H1 (cell line): ENCODE measurements around the gene FLRT3. TPM values are rescaled to one million over a fixed set of nuclear protein-coding genes. Genes with fewer than 3 reads are reported as not detected.
A peak's percentile ranks its signal among the peaks of the same experiment; 100 is the strongest.

Experiments used
- CTCF ChIA-PET: fragments of 300-600 bp; sonication (Branson Sonifier 250); formaldehyde crosslinking; loops from one replicate; lab custom pipeline; 2021; ENCODE audit not compliant: partially characterized antibody; lab: Charles Lee
- POLR2A ChIA-PET: fragments of 300-600 bp; sonication (Branson Sonifier 250); formaldehyde crosslinking; loops from one replicate; lab custom pipeline; 2021; ENCODE audit warnings: inconsistent platforms; ENCODE audit not compliant: partially characterized antibody; lab: Charles Lee
- DNase-seq, 2 experiments: peaks; one replicate each; pipeline versions ENCODE4 v3.0.0 to v3.0.0-alpha.2; 2010 to 2022; ENCODE audit warnings: low spot score in 2 of 2, low read depth in 1 of 2, mixed read lengths in 1 of 2
- FAIRE-seq: peaks from 2 replicates; lab custom pipeline; 2011; peaks lifted over from hg19 to GRCh38; lab: Jason Lieb, UNC
- H2AFZ ChIP-seq: 2 replicates; pipeline ENCODE4 v1.8.1; 2012; ENCODE audit warnings: low read length, inconsistent platforms
- H2AK5ac ChIP-seq: 2 replicates; pipeline ENCODE4 v1.6.1; 2013; ENCODE audit warnings: low read depth, low read length
- H2BK120ac ChIP-seq: replicated peaks from 2 replicates; pipeline ENCODE3; 2013; ENCODE audit warnings: low read depth, low read length, inconsistent platforms
- H2BK12ac ChIP-seq: 2 replicates; pipeline ENCODE4 v1.6.1; 2013; ENCODE audit warnings: low read depth, low read length
- H2BK15ac ChIP-seq: 2 replicates; pipeline ENCODE4 v1.6.1; 2013; ENCODE audit warnings: low read length
- H2BK20ac ChIP-seq: 2 replicates; pipeline ENCODE4 v1.6.1; 2013; ENCODE audit warnings: low read length
- H2BK5ac ChIP-seq: 2 replicates; pipeline ENCODE4 v1.6.1; 2013; ENCODE audit warnings: low read depth, low read length
- H3K14ac ChIP-seq: 2 replicates; pipeline ENCODE4 v1.6.1; 2013; ENCODE audit warnings: inconsistent platforms; ENCODE audit not compliant: insufficient read length
- H3K18ac ChIP-seq: 2 replicates; pipeline ENCODE4 v1.6.1; 2013; ENCODE audit warnings: low read length; ENCODE audit errors: extremely low read depth
- H3K23ac ChIP-seq: 2 replicates; pipeline ENCODE4 v1.6.1; 2013; ENCODE audit warnings: inconsistent platforms; ENCODE audit not compliant: insufficient read length
- H3K23me2 ChIP-seq: 2 replicates; pipeline ENCODE4 v1.6.1; 2013; ENCODE audit warnings: low read depth, low read length
- H3K27ac ChIP-seq: 2 replicates; pipeline ENCODE4 v1.6.1; 2011; ENCODE audit warnings: low read depth, low read length, inconsistent platforms
- H3K27me3 ChIP-seq, 4 experiments: replicated peaks in 1 of 4; 1 replicate in 1 of 4; 2 replicates in 3 of 4; pipeline versions ENCODE4 v1.6.1 to v1.8.1; 2011 to 2013; ENCODE audit warnings: low read length in 3 of 4, mild to moderate bottlenecking in 3 of 4, inconsistent platforms in 2 of 4, mixed read lengths in 2 of 4, moderate library complexity in 1 of 4; ENCODE audit not compliant: control insufficient read depth in 3 of 4, insufficient read depth in 3 of 4; ENCODE audit errors: extremely low read depth in 1 of 4
- H3K36me3 ChIP-seq, 4 experiments: 2 replicates each; pipeline versions ENCODE4 v1.6.1 to v1.8.1; 2011 to 2013; ENCODE audit warnings: mild to moderate bottlenecking in 4 of 4, low read length in 3 of 4, moderate library complexity in 2 of 4, control low read depth in 1 of 4, inconsistent platforms in 1 of 4; ENCODE audit not compliant: insufficient read depth in 4 of 4, control insufficient read depth in 2 of 4
- H3K4ac ChIP-seq: replicated peaks from 2 replicates; pipeline ENCODE3; 2013; ENCODE audit warnings: low read length, low read depth, mixed read lengths, inconsistent platforms; ENCODE audit not compliant: insufficient read length
- H3K4me1 ChIP-seq, 4 experiments: replicated peaks in 1 of 4; 1 replicate in 1 of 4; 2 replicates in 3 of 4; pipeline versions ENCODE4 v1.6.1 to v1.8.1; 2011 to 2013; ENCODE audit warnings: low read length in 3 of 4, inconsistent platforms in 2 of 4, mixed read lengths in 1 of 4; ENCODE audit not compliant: insufficient read depth in 4 of 4, control insufficient read depth in 3 of 4
- H3K4me2 ChIP-seq, 2 experiments: 2 replicates each; pipeline versions ENCODE4 v1.6.1 to v1.8.1; 2011 to 2013; ENCODE audit warnings: low read depth in 2 of 2, low read length in 2 of 2, control low read depth in 1 of 2, inconsistent platforms in 1 of 2, mild to moderate bottlenecking in 1 of 2; ENCODE audit not compliant: insufficient read depth in 1 of 2
- H3K4me3 ChIP-seq, 4 experiments: fragments of 200-600, 300-600 bp in 1 of 4; sonication (generic), shearing (Covaris generic), sonication (Bioruptor Twin) in 1 of 4; 2 replicates each; pipeline versions ENCODE4 v1.5.1 to v1.8.1; 2011 to 2016; ENCODE audit warnings: low read length in 4 of 4, low read depth in 3 of 4, control low read depth in 2 of 4, inconsistent platforms in 2 of 4, mild to moderate bottlenecking in 2 of 4, mixed read lengths in 1 of 4, moderate library complexity in 1 of 4; ENCODE audit not compliant: insufficient read depth in 2 of 4; ENCODE audit errors: extremely low read depth in 1 of 4
- H3K56ac ChIP-seq: replicated peaks from 2 replicates; pipeline ENCODE3; 2013; ENCODE audit warnings: low read depth, mild to moderate bottlenecking, mixed read lengths, low read length, inconsistent platforms; ENCODE audit not compliant: insufficient read length
- H3K79me1 ChIP-seq: 2 replicates; pipeline ENCODE4 v1.6.1; 2013; ENCODE audit warnings: low read depth, low read length, control low read depth
- H3K79me2 ChIP-seq, 2 experiments: 2 replicates each; pipeline versions ENCODE4 v1.6.1 to v1.8.1; 2012 to 2013; ENCODE audit warnings: low read length in 2 of 2, mild to moderate bottlenecking in 2 of 2, inconsistent platforms in 1 of 2; ENCODE audit not compliant: insufficient read depth in 2 of 2, control insufficient read depth in 1 of 2
- H3K9ac ChIP-seq, 4 experiments: replicated peaks in 1 of 4; 1 replicate in 1 of 4; 2 replicates in 3 of 4; pipeline versions ENCODE4 v1.6.1 to v1.8.1; 2011 to 2013; ENCODE audit warnings: low read depth in 3 of 4, low read length in 3 of 4, control low read depth in 2 of 4, mild to moderate bottlenecking in 2 of 4, moderate library complexity in 2 of 4, inconsistent platforms in 1 of 4; ENCODE audit errors: extremely low read depth in 1 of 4
- H3K9me3 ChIP-seq, 2 experiments: 2 replicates each; pipeline versions ENCODE4 v1.6.1 to v1.8.1; 2012 to 2013; ENCODE audit warnings: mild to moderate bottlenecking in 2 of 2, moderate library complexity in 2 of 2, control low read depth in 1 of 2, inconsistent platforms in 1 of 2, low read depth in 1 of 2, low read length in 1 of 2, mixed read lengths in 1 of 2; ENCODE audit not compliant: insufficient read depth in 2 of 2
- H4K20me1 ChIP-seq, 2 experiments: replicated peaks in 1 of 2; 2 replicates each; pipeline versions ENCODE3 to v1.8.1; 2011 to 2013; ENCODE audit warnings: inconsistent platforms in 2 of 2, low read length in 2 of 2, mild to moderate bottlenecking in 1 of 2; ENCODE audit not compliant: insufficient read depth in 2 of 2, control insufficient read depth in 1 of 2
- H4K5ac ChIP-seq: 2 replicates; pipeline ENCODE4 v1.6.1; 2013; ENCODE audit warnings: low read length, low read depth, mixed read lengths, inconsistent platforms; ENCODE audit not compliant: insufficient read length
- H4K8ac ChIP-seq: 2 replicates; pipeline ENCODE4 v1.8.0; 2013; ENCODE audit warnings: mild to moderate bottlenecking, moderate library complexity, low read length, inconsistent platforms; ENCODE audit not compliant: insufficient read depth; ENCODE audit errors: extremely low read depth
- H4K91ac ChIP-seq: replicated peaks from 2 replicates; pipeline ENCODE3; 2013; ENCODE audit warnings: low read length, mixed read lengths, inconsistent platforms; ENCODE audit not compliant: insufficient read length
- CTCF ChIP-seq, 3 experiments: IDR thresholded peaks; 1 replicate in 2 of 3; 2 replicates in 1 of 3; pipeline versions ENCODE4 v1.5.1 to v1.6.1; 2011; ENCODE audit warnings: low read length in 3 of 3, mild to moderate bottlenecking in 3 of 3, inconsistent platforms in 2 of 3, low read depth in 1 of 3, moderate library complexity in 1 of 3; ENCODE audit not compliant: insufficient read depth in 1 of 3; ENCODE audit errors: control extremely low read depth in 1 of 3
- RAD21 ChIP-seq, 2 experiments: IDR thresholded peaks in 1 of 2; conservative IDR thresholded peaks in 1 of 2; 2 replicates each; pipeline ENCODE4 v1.6.1; 2011; ENCODE audit warnings: low read depth in 2 of 2, low read length in 2 of 2, improper control_type of control experiment in 1 of 2, inconsistent platforms in 1 of 2, mild to moderate bottlenecking in 1 of 2, moderate library complexity in 1 of 2
- USF2 ChIP-seq: IDR thresholded peaks from 2 replicates; pipeline ENCODE4 v1.6.1; 2011; ENCODE audit warnings: low read length, improper control_type of control experiment
- WGBS, 2 experiments: shearing (Covaris generic) in 1 of 2; methylation state at CpG; one replicate each; pipeline versions ENCODE4 v1.1.6 to v1.1.7; 2013 to 2015; ENCODE audit warnings: low lambda C conversion rate in 2 of 2, mixed read lengths in 2 of 2, inconsistent platforms in 1 of 2, low coverage in 1 of 2, missing lambda C conversion rate in 1 of 2; ENCODE audit not compliant: insufficient replicate concordance in 2 of 2, insufficient coverage in 1 of 2, insufficient read length in 1 of 2; ENCODE audit errors: extremely low coverage in 1 of 2, missing lambda C conversion rate in 1 of 2; 5-methylcytosine and 5-hydroxymethylcytosine counted together
- polyA plus RNA-seq, 7 experiments: library from polyadenylated mRNA; depleted of rRNA in 3 of 7; stranded (reverse) in 5 of 7; unstranded in 2 of 7; fragments of >200 nt in 5 of 7; fragments of 200-250 nt in 2 of 7; gene quantifications; 1 replicate in 5 of 7; 2 replicates in 1 of 7; 4 replicates in 1 of 7; pipeline versions ENCODE4 v1.2.1 to v1.2.3, GENCODE V29; 2011 to 2013; ENCODE audit warnings: missing spikeins in 2 of 7, mixed read lengths in 2 of 7
- total RNA-seq: library from RNA; stranded (reverse); fragmentation: NEBNext Ultra II Directional; extraction: Animal tissue kit (Norgen Biotek cat#: 25700); gene quantifications from 2 replicates; pipeline ENCODE4 v1.2.1, GENCODE V29; 2021

Gene FLRT3
- total and polyA plus RNA-seq, 2 of the 8 experiments (the other 6 are each of a cell fraction or from before 2014, with no cell fraction given): 0.35 to 0.41 TPM

DNA sequence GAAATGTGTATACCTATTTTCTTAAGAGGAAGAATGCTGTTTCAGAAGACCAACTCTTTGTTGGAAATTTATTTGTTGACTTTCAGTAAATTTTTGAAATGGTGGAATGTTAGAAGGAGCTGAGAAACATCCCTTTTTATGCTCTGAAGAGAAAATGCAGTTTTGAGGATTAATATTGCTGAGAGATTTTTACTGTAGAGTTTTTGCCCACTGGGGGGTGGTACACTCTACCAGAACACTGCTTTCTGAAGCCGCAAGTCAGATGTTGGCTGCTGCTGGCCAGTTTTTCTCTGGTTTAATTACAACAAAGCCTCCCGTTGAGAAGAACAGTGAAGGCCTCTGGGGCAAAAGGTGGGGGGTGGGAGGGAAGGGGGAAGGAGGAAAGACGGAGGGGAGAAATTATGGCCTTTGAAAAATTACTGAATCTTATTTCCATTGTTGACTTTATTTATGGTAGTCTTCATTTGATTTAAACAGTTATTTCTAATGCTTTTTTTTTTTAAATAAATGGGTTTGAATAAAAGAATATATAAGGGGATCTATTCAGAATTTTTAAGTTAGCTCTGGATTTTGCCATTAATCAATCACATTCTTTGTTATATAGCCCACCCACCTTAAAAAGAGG, 3.0 kb downstream of the FLRT3 start:
- H3K4me2 ChIP-seq: peak overlapping the region in 1 of 2 experiments; percentile 8; a peak in 1 of 4 replicates
- ChIA-PET CTCF (interaction anchor here (0.7 to 2.1 kb wide), 6 partner anchors 19 to 656 kb away, joined by 3 to 7 read pairs (median 3); no protein-coding TSS in a partner anchor), POLR2A (no interaction called here)
- H4K20me1 ChIP-seq: no peaks in the 10 kb centered on the region
- H3K4me3 ChIP-seq: no peak overlapping the region; a peak in 2 of 8 replicates
- 24% methylated on average over 2 of the region's 3 CpGs; no CpG with 5 or more reads in 1 of the 2 experiments for WGBS, 2 experiments
- no peak overlapping the region for H2AK5ac ChIP-seq
- no peak overlapping the region for H4K8ac ChIP-seq
- no peak overlapping the region for H3K23ac ChIP-seq
- no peak overlapping the region for H2BK120ac ChIP-seq
- H2BK15ac ChIP-seq: no peak overlapping the region
- H3K18ac ChIP-seq: no peak overlapping the region
- no peaks in the 10 kb centered on the region for H3K36me3 ChIP-seq
- no peaks in the 10 kb centered on the region for H3K79me1 ChIP-seq
- H4K5ac ChIP-seq: no peak overlapping the region
- no peaks in the 10 kb centered on the region for H3K23me2 ChIP-seq
- H3K9me3 ChIP-seq: no peaks in the 10 kb centered on the region
- peak in 2 of 3 experiments; percentile 26 to 34; a peak in 2 of 4 replicates for TF ChIP-seq CTCF (IDR thresholded peaks at IDR 0.05; ENCODE audit: control extremely low read depth in 1 of 3, insufficient read depth in 1 of 3, low read depth in 1 of 3, low read length in 3 of 3)
- TF ChIP-seq USF2: no peak
- TF ChIP-seq RAD21 (IDR thresholded peaks at IDR 0.05 in 1 of 2, conservative IDR thresholded peaks at IDR 0.05 in 1 of 2; ENCODE audit: low read depth in 2 of 2, low read length in 2 of 2): peak; percentile 68 to 72
- H2BK20ac ChIP-seq: no peak overlapping the region
- DNase-seq: peak in 1 of 2 experiments; percentile 9
- no peak overlapping the region for H3K56ac ChIP-seq
- no peak overlapping the region for H3K4ac ChIP-seq
- peaks cover 0 to 14% (median 4%) of the 10 kb centered on the region in 4 experiments; a peak in 3 of 7 replicates for H3K4me1 ChIP-seq
- FAIRE-seq: no peak
- no peak overlapping the region for H4K91ac ChIP-seq
- H2BK12ac ChIP-seq: no peak overlapping the region
- no peak overlapping the region for H2BK5ac ChIP-seq
- no peak overlapping the region for H2AFZ ChIP-seq
- H3K27me3 ChIP-seq: no peaks in the 10 kb centered on the region
- H3K9ac ChIP-seq: no peak overlapping the region
- no peak overlapping the region for H3K14ac ChIP-seq
- no peak overlapping the region for H3K27ac ChIP-seq
- no peaks in the 10 kb centered on the region for H3K79me2 ChIP-seq
